H1 (cell line): ENCODE results near the gene CCDC93. TPM values are rescaled to one million over a fixed set of nuclear protein-coding genes. Genes with fewer than 3 reads are reported as not detected.

Experiments
- CTCF ChIA-PET: fragments of 300-600 bp; sonication (Branson Sonifier 250); formaldehyde crosslinking; loops from one replicate; lab custom pipeline; 2021; ENCODE audit not compliant: partially characterized antibody; lab: Charles Lee
- POLR2A ChIA-PET: fragments of 300-600 bp; sonication (Branson Sonifier 250); formaldehyde crosslinking; loops from one replicate; lab custom pipeline; 2021; ENCODE audit warnings: inconsistent platforms; ENCODE audit not compliant: partially characterized antibody; lab: Charles Lee
- DNase-seq, 2 experiments: peaks; one replicate each; pipeline versions ENCODE4 v3.0.0 to v3.0.0-alpha.2; 2010 to 2022; ENCODE audit warnings: low spot score in 2 of 2, low read depth in 1 of 2, mixed read lengths in 1 of 2
- FAIRE-seq: peaks from 2 replicates; lab custom pipeline; 2011; peaks lifted over from hg19 to GRCh38; lab: Jason Lieb, UNC
- H2AFZ ChIP-seq: 2 replicates; pipeline ENCODE4 v1.8.1; 2012; ENCODE audit warnings: low read length, inconsistent platforms
- H2AK5ac ChIP-seq: 2 replicates; pipeline ENCODE4 v1.6.1; 2013; ENCODE audit warnings: low read depth, low read length
- H2BK120ac ChIP-seq: replicated peaks from 2 replicates; pipeline ENCODE3; 2013; ENCODE audit warnings: low read depth, low read length, inconsistent platforms
- H2BK12ac ChIP-seq: 2 replicates; pipeline ENCODE4 v1.6.1; 2013; ENCODE audit warnings: low read depth, low read length
- H2BK15ac ChIP-seq: 2 replicates; pipeline ENCODE4 v1.6.1; 2013; ENCODE audit warnings: low read length
- H2BK20ac ChIP-seq: 2 replicates; pipeline ENCODE4 v1.6.1; 2013; ENCODE audit warnings: low read length
- H2BK5ac ChIP-seq: 2 replicates; pipeline ENCODE4 v1.6.1; 2013; ENCODE audit warnings: low read depth, low read length
- H3K14ac ChIP-seq: 2 replicates; pipeline ENCODE4 v1.6.1; 2013; ENCODE audit warnings: inconsistent platforms; ENCODE audit not compliant: insufficient read length
- H3K18ac ChIP-seq: 2 replicates; pipeline ENCODE4 v1.6.1; 2013; ENCODE audit warnings: low read length; ENCODE audit errors: extremely low read depth
- H3K23ac ChIP-seq: 2 replicates; pipeline ENCODE4 v1.6.1; 2013; ENCODE audit warnings: inconsistent platforms; ENCODE audit not compliant: insufficient read length
- H3K23me2 ChIP-seq: 2 replicates; pipeline ENCODE4 v1.6.1; 2013; ENCODE audit warnings: low read depth, low read length
- H3K27ac ChIP-seq: 2 replicates; pipeline ENCODE4 v1.6.1; 2011; ENCODE audit warnings: low read depth, low read length, inconsistent platforms
- H3K27me3 ChIP-seq, 4 experiments: replicated peaks in 1 of 4; 1 replicate in 1 of 4; 2 replicates in 3 of 4; pipeline versions ENCODE4 v1.6.1 to v1.8.1; 2011 to 2013; ENCODE audit warnings: low read length in 3 of 4, mild to moderate bottlenecking in 3 of 4, inconsistent platforms in 2 of 4, mixed read lengths in 2 of 4, moderate library complexity in 1 of 4; ENCODE audit not compliant: control insufficient read depth in 3 of 4, insufficient read depth in 3 of 4; ENCODE audit errors: extremely low read depth in 1 of 4
- H3K36me3 ChIP-seq, 4 experiments: 2 replicates each; pipeline versions ENCODE4 v1.6.1 to v1.8.1; 2011 to 2013; ENCODE audit warnings: mild to moderate bottlenecking in 4 of 4, low read length in 3 of 4, moderate library complexity in 2 of 4, control low read depth in 1 of 4, inconsistent platforms in 1 of 4; ENCODE audit not compliant: insufficient read depth in 4 of 4, control insufficient read depth in 2 of 4
- H3K4ac ChIP-seq: replicated peaks from 2 replicates; pipeline ENCODE3; 2013; ENCODE audit warnings: low read length, low read depth, mixed read lengths, inconsistent platforms; ENCODE audit not compliant: insufficient read length
- H3K4me1 ChIP-seq, 4 experiments: replicated peaks in 1 of 4; 1 replicate in 1 of 4; 2 replicates in 3 of 4; pipeline versions ENCODE4 v1.6.1 to v1.8.1; 2011 to 2013; ENCODE audit warnings: low read length in 3 of 4, inconsistent platforms in 2 of 4, mixed read lengths in 1 of 4; ENCODE audit not compliant: insufficient read depth in 4 of 4, control insufficient read depth in 3 of 4
- H3K4me2 ChIP-seq, 2 experiments: 2 replicates each; pipeline versions ENCODE4 v1.6.1 to v1.8.1; 2011 to 2013; ENCODE audit warnings: low read depth in 2 of 2, low read length in 2 of 2, control low read depth in 1 of 2, inconsistent platforms in 1 of 2, mild to moderate bottlenecking in 1 of 2; ENCODE audit not compliant: insufficient read depth in 1 of 2
- H3K4me3 ChIP-seq, 4 experiments: fragments of 200-600, 300-600 bp in 1 of 4; sonication (generic), shearing (Covaris generic), sonication (Bioruptor Twin) in 1 of 4; 2 replicates each; pipeline versions ENCODE4 v1.5.1 to v1.8.1; 2011 to 2016; ENCODE audit warnings: low read length in 4 of 4, low read depth in 3 of 4, control low read depth in 2 of 4, inconsistent platforms in 2 of 4, mild to moderate bottlenecking in 2 of 4, mixed read lengths in 1 of 4, moderate library complexity in 1 of 4; ENCODE audit not compliant: insufficient read depth in 2 of 4; ENCODE audit errors: extremely low read depth in 1 of 4
- H3K56ac ChIP-seq: replicated peaks from 2 replicates; pipeline ENCODE3; 2013; ENCODE audit warnings: low read depth, mild to moderate bottlenecking, mixed read lengths, low read length, inconsistent platforms; ENCODE audit not compliant: insufficient read length
- H3K79me1 ChIP-seq: 2 replicates; pipeline ENCODE4 v1.6.1; 2013; ENCODE audit warnings: low read depth, low read length, control low read depth
- H3K79me2 ChIP-seq, 2 experiments: 2 replicates each; pipeline versions ENCODE4 v1.6.1 to v1.8.1; 2012 to 2013; ENCODE audit warnings: low read length in 2 of 2, mild to moderate bottlenecking in 2 of 2, inconsistent platforms in 1 of 2; ENCODE audit not compliant: insufficient read depth in 2 of 2, control insufficient read depth in 1 of 2
- H3K9ac ChIP-seq, 4 experiments: replicated peaks in 1 of 4; 1 replicate in 1 of 4; 2 replicates in 3 of 4; pipeline versions ENCODE4 v1.6.1 to v1.8.1; 2011 to 2013; ENCODE audit warnings: low read depth in 3 of 4, low read length in 3 of 4, control low read depth in 2 of 4, mild to moderate bottlenecking in 2 of 4, moderate library complexity in 2 of 4, inconsistent platforms in 1 of 4; ENCODE audit errors: extremely low read depth in 1 of 4
- H3K9me3 ChIP-seq, 2 experiments: 2 replicates each; pipeline versions ENCODE4 v1.6.1 to v1.8.1; 2012 to 2013; ENCODE audit warnings: mild to moderate bottlenecking in 2 of 2, moderate library complexity in 2 of 2, control low read depth in 1 of 2, inconsistent platforms in 1 of 2, low read depth in 1 of 2, low read length in 1 of 2, mixed read lengths in 1 of 2; ENCODE audit not compliant: insufficient read depth in 2 of 2
- H4K20me1 ChIP-seq, 2 experiments: replicated peaks in 1 of 2; 2 replicates each; pipeline versions ENCODE3 to v1.8.1; 2011 to 2013; ENCODE audit warnings: inconsistent platforms in 2 of 2, low read length in 2 of 2, mild to moderate bottlenecking in 1 of 2; ENCODE audit not compliant: insufficient read depth in 2 of 2, control insufficient read depth in 1 of 2
- H4K5ac ChIP-seq: 2 replicates; pipeline ENCODE4 v1.6.1; 2013; ENCODE audit warnings: low read length, low read depth, mixed read lengths, inconsistent platforms; ENCODE audit not compliant: insufficient read length
- H4K8ac ChIP-seq: 2 replicates; pipeline ENCODE4 v1.8.0; 2013; ENCODE audit warnings: mild to moderate bottlenecking, moderate library complexity, low read length, inconsistent platforms; ENCODE audit not compliant: insufficient read depth; ENCODE audit errors: extremely low read depth
- H4K91ac ChIP-seq: replicated peaks from 2 replicates; pipeline ENCODE3; 2013; ENCODE audit warnings: low read length, mixed read lengths, inconsistent platforms; ENCODE audit not compliant: insufficient read length
- ASH2L ChIP-seq: fragments of 200-600, 300-600 bp; sonication (generic); IDR thresholded peaks from one replicate; pipeline ENCODE4 v1.7.1; 2017; ENCODE audit warnings: low read length
- CHD2 ChIP-seq: IDR thresholded peaks from 2 replicates; pipeline ENCODE4 v1.6.1; 2012; ENCODE audit warnings: low read length, improper control_type of control experiment
- CREB1 ChIP-seq: IDR thresholded peaks from 2 replicates; pipeline ENCODE4 v1.6.1; 2012; ENCODE audit warnings: inconsistent platforms
- EP300 ChIP-seq, 2 experiments: IDR thresholded peaks; 1 replicate in 1 of 2; 2 replicates in 1 of 2; pipeline ENCODE4 v1.6.1; 2011 to 2012; ENCODE audit warnings: low read depth in 2 of 2, low read length in 2 of 2, mild to moderate bottlenecking in 2 of 2, borderline replicate concordance in 1 of 2, inconsistent platforms in 1 of 2, moderate library complexity in 1 of 2
- EZH2 ChIP-seq: fragments of 200-600 bp; sonication (generic); IDR thresholded peaks from 2 replicates; pipeline ENCODE4 v1.7.1; 2012; ENCODE audit warnings: low read depth, mild to moderate bottlenecking, moderate library complexity, low read length, inconsistent platforms; ENCODE audit not compliant: severe bottlenecking
- JUN ChIP-seq: IDR thresholded peaks from 2 replicates; pipeline ENCODE4 v1.6.1; 2011; ENCODE audit warnings: low read depth, mild to moderate bottlenecking, improper control_type of control experiment, low read length
- KDM1A ChIP-seq: fragments of 200-600, 300-600 bp; sonication (generic); IDR thresholded peaks from 2 replicates; pipeline ENCODE4 v1.7.1; 2016; ENCODE audit warnings: mild to moderate bottlenecking, low read length, borderline replicate concordance
- PHF8 ChIP-seq: fragments of 200-600 bp; sonication (generic); conservative IDR thresholded peaks from 2 replicates; pipeline ENCODE4 v1.7.1; 2012; ENCODE audit warnings: low read depth, mild to moderate bottlenecking, inconsistent platforms, low read length, moderate library complexity
- RFX5 ChIP-seq: IDR thresholded peaks from 2 replicates; pipeline ENCODE4 v1.6.1; 2011; ENCODE audit warnings: low read depth, low read length, improper control_type of control experiment, borderline replicate concordance
- SIX5 ChIP-seq: IDR thresholded peaks from 2 replicates; pipeline ENCODE4 v1.6.1; 2011; ENCODE audit warnings: mild to moderate bottlenecking, low read depth, low read length
- SP2 ChIP-seq: IDR thresholded peaks from 2 replicates; pipeline ENCODE4 v1.6.1; 2012; ENCODE audit warnings: mild to moderate bottlenecking, low read length, inconsistent platforms
- TAF7 ChIP-seq: optimal IDR thresholded peaks from 2 replicates; pipeline ENCODE3; 2011; ENCODE audit warnings: low read depth, mild to moderate bottlenecking, inconsistent platforms, low read length, moderate library complexity, borderline replicate concordance
- WGBS, 2 experiments: shearing (Covaris generic) in 1 of 2; methylation state at CpG; one replicate each; pipeline versions ENCODE4 v1.1.6 to v1.1.7; 2013 to 2015; ENCODE audit warnings: low lambda C conversion rate in 2 of 2, mixed read lengths in 2 of 2, inconsistent platforms in 1 of 2, low coverage in 1 of 2, missing lambda C conversion rate in 1 of 2; ENCODE audit not compliant: insufficient replicate concordance in 2 of 2, insufficient coverage in 1 of 2, insufficient read length in 1 of 2; ENCODE audit errors: extremely low coverage in 1 of 2, missing lambda C conversion rate in 1 of 2; 5-methylcytosine and 5-hydroxymethylcytosine counted together
- polyA plus RNA-seq, 7 experiments: library from polyadenylated mRNA; depleted of rRNA in 3 of 7; stranded (reverse) in 5 of 7; unstranded in 2 of 7; fragments of >200 nt in 5 of 7; fragments of 200-250 nt in 2 of 7; gene quantifications; 1 replicate in 5 of 7; 2 replicates in 1 of 7; 4 replicates in 1 of 7; pipeline versions ENCODE4 v1.2.1 to v1.2.3, GENCODE V29; 2011 to 2013; ENCODE audit warnings: missing spikeins in 2 of 7, mixed read lengths in 2 of 7
- total RNA-seq: library from RNA; stranded (reverse); fragmentation: NEBNext Ultra II Directional; extraction: Animal tissue kit (Norgen Biotek cat#: 25700); gene quantifications from 2 replicates; pipeline ENCODE4 v1.2.1, GENCODE V29; 2021
- TF ChIP-seq, protein P1 (sequence below): IDR thresholded peaks from 2 replicates; pipeline ENCODE4 v1.6.1; 2011; ENCODE audit warnings: low read depth, mild to moderate bottlenecking, low read length; ENCODE audit not compliant: insufficient read depth

CCDC93 gene
- total and polyA plus RNA-seq, 2 of the 8 experiments (the other 6 are each of a cell fraction or from before 2014, with no cell fraction given) = 5.5 to 18.0 TPM

DNA sequence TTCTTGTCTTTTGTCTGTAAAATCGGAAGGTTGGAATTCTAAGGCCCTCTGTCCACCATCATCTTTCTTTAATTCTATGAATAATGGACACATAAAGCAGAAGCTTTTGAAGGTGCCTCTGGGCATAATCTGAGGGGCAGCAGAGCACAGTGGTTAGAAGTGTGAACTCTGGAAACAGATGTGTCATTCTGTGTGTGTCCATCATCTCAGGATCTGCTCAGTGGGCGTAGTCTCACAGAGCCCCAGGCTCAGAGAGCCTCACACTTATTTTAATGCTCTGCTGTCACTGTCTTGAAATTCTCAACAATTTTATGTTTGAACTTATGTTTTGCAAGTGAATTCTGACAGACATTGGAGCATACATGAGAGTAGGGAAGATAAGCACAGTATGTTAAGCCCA is 31.0 kb upstream of the CCDC93 start:
- no peak overlapping the region for H2BK15ac ChIP-seq
- no peak overlapping the region for H3K14ac ChIP-seq
- no peaks in the 10 kb centered on the region for H3K4me1 ChIP-seq
- no peak overlapping the region for H2AK5ac ChIP-seq
- no peaks in the 10 kb centered on the region for H3K79me1 ChIP-seq
- H3K4me3 ChIP-seq = no peak overlapping the region
- no peak overlapping the region for H3K27ac ChIP-seq
- H3K9me3 ChIP-seq = no peaks in the 10 kb centered on the region
- DNase-seq (no peak), FAIRE-seq (no peak)
- no peaks in the 10 kb centered on the region for H3K36me3 ChIP-seq
- no peak overlapping the region for H4K8ac ChIP-seq
- no peak overlapping the region for H3K4me2 ChIP-seq
- no peak overlapping the region for H2BK5ac ChIP-seq
- POLR2A ChIA-PET = no interaction called here
- 83% methylated on average over 2 of the region's 2 CpGs; no CpG with 5 or more reads in 1 of the 2 experiments for WGBS, 2 experiments
- H3K9ac ChIP-seq = no peak overlapping the region
- CTCF ChIA-PET = interaction anchor here (1.5 kb wide), 1 partner anchor 12 kb away, joined by 4 read pairs; no protein-coding TSS in a partner anchor
- no peaks in the 10 kb centered on the region for H3K79me2 ChIP-seq
- no peak overlapping the region for H2AFZ ChIP-seq
- H2BK12ac ChIP-seq = no peak overlapping the region
- no peak overlapping the region for H3K18ac ChIP-seq
- TF ChIP-seq, protein P1, sequence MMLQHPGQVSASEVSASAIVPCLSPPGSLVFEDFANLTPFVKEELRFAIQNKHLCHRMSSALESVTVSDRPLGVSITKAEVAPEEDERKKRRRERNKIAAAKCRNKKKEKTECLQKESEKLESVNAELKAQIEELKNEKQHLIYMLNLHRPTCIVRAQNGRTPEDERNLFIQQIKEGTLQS = no peak
- TF ChIP-seq JUN (no peak), EP300 (IDR thresholded peaks at IDR 0.05; ENCODE audit: borderline replicate concordance in 1 of 2, low read depth in 2 of 2, low read length in 2 of 2) (no peak), PHF8 (no peak), RFX5 (no peak), EZH2 (no peak), KDM1A (no peak), CHD2 (no peak), CREB1 (no peak), ASH2L (no peak), TAF7 (no peak), SP2 (no peak), SIX5 (no peak)
- no peaks in the 10 kb centered on the region for H3K23me2 ChIP-seq
- H3K27me3 ChIP-seq = no peaks in the 10 kb centered on the region
- H4K91ac ChIP-seq = no peak overlapping the region
- H3K4ac ChIP-seq = no peak overlapping the region
- H3K56ac ChIP-seq = no peak overlapping the region
- H4K5ac ChIP-seq = no peak overlapping the region
- no peaks in the 10 kb centered on the region for H4K20me1 ChIP-seq
- H2BK20ac ChIP-seq = no peak overlapping the region
- H2BK120ac ChIP-seq = no peak overlapping the region
- H3K23ac ChIP-seq = no peak overlapping the region
